H1 (cell line): Measurements from ENCODE around the gene BLMH. TPM values are rescaled to one million over a fixed set of nuclear protein-coding genes. Genes with fewer than 3 reads are reported as not detected.

Source experiments
- CTCF ChIA-PET: fragments of 300-600 bp; sonication (Branson Sonifier 250); formaldehyde crosslinking; loops from one replicate; lab custom pipeline; 2021; ENCODE audit not compliant: partially characterized antibody; lab: Charles Lee
- POLR2A ChIA-PET: fragments of 300-600 bp; sonication (Branson Sonifier 250); formaldehyde crosslinking; loops from one replicate; lab custom pipeline; 2021; ENCODE audit warnings: inconsistent platforms; ENCODE audit not compliant: partially characterized antibody; lab: Charles Lee
- DNase-seq, 2 experiments: peaks; one replicate each; pipeline versions ENCODE4 v3.0.0 to v3.0.0-alpha.2; 2010 to 2022; ENCODE audit warnings: low spot score in 2 of 2, low read depth in 1 of 2, mixed read lengths in 1 of 2
- FAIRE-seq: peaks from 2 replicates; lab custom pipeline; 2011; peaks lifted over from hg19 to GRCh38; lab: Jason Lieb, UNC
- H2AFZ ChIP-seq: 2 replicates; pipeline ENCODE4 v1.8.1; 2012; ENCODE audit warnings: low read length, inconsistent platforms
- H2AK5ac ChIP-seq: 2 replicates; pipeline ENCODE4 v1.6.1; 2013; ENCODE audit warnings: low read depth, low read length
- H2BK120ac ChIP-seq: replicated peaks from 2 replicates; pipeline ENCODE3; 2013; ENCODE audit warnings: low read depth, low read length, inconsistent platforms
- H2BK12ac ChIP-seq: 2 replicates; pipeline ENCODE4 v1.6.1; 2013; ENCODE audit warnings: low read depth, low read length
- H2BK15ac ChIP-seq: 2 replicates; pipeline ENCODE4 v1.6.1; 2013; ENCODE audit warnings: low read length
- H2BK20ac ChIP-seq: 2 replicates; pipeline ENCODE4 v1.6.1; 2013; ENCODE audit warnings: low read length
- H2BK5ac ChIP-seq: 2 replicates; pipeline ENCODE4 v1.6.1; 2013; ENCODE audit warnings: low read depth, low read length
- H3K14ac ChIP-seq: 2 replicates; pipeline ENCODE4 v1.6.1; 2013; ENCODE audit warnings: inconsistent platforms; ENCODE audit not compliant: insufficient read length
- H3K18ac ChIP-seq: 2 replicates; pipeline ENCODE4 v1.6.1; 2013; ENCODE audit warnings: low read length; ENCODE audit errors: extremely low read depth
- H3K23ac ChIP-seq: 2 replicates; pipeline ENCODE4 v1.6.1; 2013; ENCODE audit warnings: inconsistent platforms; ENCODE audit not compliant: insufficient read length
- H3K23me2 ChIP-seq: 2 replicates; pipeline ENCODE4 v1.6.1; 2013; ENCODE audit warnings: low read depth, low read length
- H3K27ac ChIP-seq: 2 replicates; pipeline ENCODE4 v1.6.1; 2011; ENCODE audit warnings: low read depth, low read length, inconsistent platforms
- H3K27me3 ChIP-seq, 4 experiments: replicated peaks in 1 of 4; 1 replicate in 1 of 4; 2 replicates in 3 of 4; pipeline versions ENCODE4 v1.6.1 to v1.8.1; 2011 to 2013; ENCODE audit warnings: low read length in 3 of 4, mild to moderate bottlenecking in 3 of 4, inconsistent platforms in 2 of 4, mixed read lengths in 2 of 4, moderate library complexity in 1 of 4; ENCODE audit not compliant: control insufficient read depth in 3 of 4, insufficient read depth in 3 of 4; ENCODE audit errors: extremely low read depth in 1 of 4
- H3K36me3 ChIP-seq, 4 experiments: 2 replicates each; pipeline versions ENCODE4 v1.6.1 to v1.8.1; 2011 to 2013; ENCODE audit warnings: mild to moderate bottlenecking in 4 of 4, low read length in 3 of 4, moderate library complexity in 2 of 4, control low read depth in 1 of 4, inconsistent platforms in 1 of 4; ENCODE audit not compliant: insufficient read depth in 4 of 4, control insufficient read depth in 2 of 4
- H3K4ac ChIP-seq: replicated peaks from 2 replicates; pipeline ENCODE3; 2013; ENCODE audit warnings: low read length, low read depth, mixed read lengths, inconsistent platforms; ENCODE audit not compliant: insufficient read length
- H3K4me1 ChIP-seq, 4 experiments: replicated peaks in 1 of 4; 1 replicate in 1 of 4; 2 replicates in 3 of 4; pipeline versions ENCODE4 v1.6.1 to v1.8.1; 2011 to 2013; ENCODE audit warnings: low read length in 3 of 4, inconsistent platforms in 2 of 4, mixed read lengths in 1 of 4; ENCODE audit not compliant: insufficient read depth in 4 of 4, control insufficient read depth in 3 of 4
- H3K4me2 ChIP-seq, 2 experiments: 2 replicates each; pipeline versions ENCODE4 v1.6.1 to v1.8.1; 2011 to 2013; ENCODE audit warnings: low read depth in 2 of 2, low read length in 2 of 2, control low read depth in 1 of 2, inconsistent platforms in 1 of 2, mild to moderate bottlenecking in 1 of 2; ENCODE audit not compliant: insufficient read depth in 1 of 2
- H3K4me3 ChIP-seq, 4 experiments: fragments of 200-600, 300-600 bp in 1 of 4; sonication (generic), shearing (Covaris generic), sonication (Bioruptor Twin) in 1 of 4; 2 replicates each; pipeline versions ENCODE4 v1.5.1 to v1.8.1; 2011 to 2016; ENCODE audit warnings: low read length in 4 of 4, low read depth in 3 of 4, control low read depth in 2 of 4, inconsistent platforms in 2 of 4, mild to moderate bottlenecking in 2 of 4, mixed read lengths in 1 of 4, moderate library complexity in 1 of 4; ENCODE audit not compliant: insufficient read depth in 2 of 4; ENCODE audit errors: extremely low read depth in 1 of 4
- H3K56ac ChIP-seq: replicated peaks from 2 replicates; pipeline ENCODE3; 2013; ENCODE audit warnings: low read depth, mild to moderate bottlenecking, mixed read lengths, low read length, inconsistent platforms; ENCODE audit not compliant: insufficient read length
- H3K79me1 ChIP-seq: 2 replicates; pipeline ENCODE4 v1.6.1; 2013; ENCODE audit warnings: low read depth, low read length, control low read depth
- H3K79me2 ChIP-seq, 2 experiments: 2 replicates each; pipeline versions ENCODE4 v1.6.1 to v1.8.1; 2012 to 2013; ENCODE audit warnings: low read length in 2 of 2, mild to moderate bottlenecking in 2 of 2, inconsistent platforms in 1 of 2; ENCODE audit not compliant: insufficient read depth in 2 of 2, control insufficient read depth in 1 of 2
- H3K9ac ChIP-seq, 4 experiments: replicated peaks in 1 of 4; 1 replicate in 1 of 4; 2 replicates in 3 of 4; pipeline versions ENCODE4 v1.6.1 to v1.8.1; 2011 to 2013; ENCODE audit warnings: low read depth in 3 of 4, low read length in 3 of 4, control low read depth in 2 of 4, mild to moderate bottlenecking in 2 of 4, moderate library complexity in 2 of 4, inconsistent platforms in 1 of 4; ENCODE audit errors: extremely low read depth in 1 of 4
- H3K9me3 ChIP-seq, 2 experiments: 2 replicates each; pipeline versions ENCODE4 v1.6.1 to v1.8.1; 2012 to 2013; ENCODE audit warnings: mild to moderate bottlenecking in 2 of 2, moderate library complexity in 2 of 2, control low read depth in 1 of 2, inconsistent platforms in 1 of 2, low read depth in 1 of 2, low read length in 1 of 2, mixed read lengths in 1 of 2; ENCODE audit not compliant: insufficient read depth in 2 of 2
- H4K20me1 ChIP-seq, 2 experiments: replicated peaks in 1 of 2; 2 replicates each; pipeline versions ENCODE3 to v1.8.1; 2011 to 2013; ENCODE audit warnings: inconsistent platforms in 2 of 2, low read length in 2 of 2, mild to moderate bottlenecking in 1 of 2; ENCODE audit not compliant: insufficient read depth in 2 of 2, control insufficient read depth in 1 of 2
- H4K5ac ChIP-seq: 2 replicates; pipeline ENCODE4 v1.6.1; 2013; ENCODE audit warnings: low read length, low read depth, mixed read lengths, inconsistent platforms; ENCODE audit not compliant: insufficient read length
- H4K8ac ChIP-seq: 2 replicates; pipeline ENCODE4 v1.8.0; 2013; ENCODE audit warnings: mild to moderate bottlenecking, moderate library complexity, low read length, inconsistent platforms; ENCODE audit not compliant: insufficient read depth; ENCODE audit errors: extremely low read depth
- H4K91ac ChIP-seq: replicated peaks from 2 replicates; pipeline ENCODE3; 2013; ENCODE audit warnings: low read length, mixed read lengths, inconsistent platforms; ENCODE audit not compliant: insufficient read length
- BCL11A ChIP-seq, 2 experiments: IDR thresholded peaks; one replicate each; pipeline ENCODE4 v1.6.1; 2011; ENCODE audit warnings: low read depth in 2 of 2, low read length in 2 of 2, mild to moderate bottlenecking in 2 of 2
- FOSL1 ChIP-seq: IDR thresholded peaks from 2 replicates; pipeline ENCODE4 v1.6.1; 2011; ENCODE audit warnings: mild to moderate bottlenecking, low read depth, low read length, moderate library complexity; ENCODE audit not compliant: insufficient read depth
- JUN ChIP-seq: IDR thresholded peaks from 2 replicates; pipeline ENCODE4 v1.6.1; 2011; ENCODE audit warnings: low read depth, mild to moderate bottlenecking, improper control_type of control experiment, low read length
- RXRA ChIP-seq: IDR thresholded peaks from 2 replicates; pipeline ENCODE4 v1.6.1; 2011; ENCODE audit warnings: low read depth, mild to moderate bottlenecking, low read length, moderate library complexity; ENCODE audit not compliant: insufficient read depth
- ZNF274 ChIP-seq: IDR thresholded peaks from 2 replicates; pipeline ENCODE4 v1.7.0; 2012; ENCODE audit warnings: low read length, borderline replicate concordance; ENCODE audit errors: extremely low read depth
- WGBS, 2 experiments: shearing (Covaris generic) in 1 of 2; methylation state at CpG; one replicate each; pipeline versions ENCODE4 v1.1.6 to v1.1.7; 2013 to 2015; ENCODE audit warnings: low lambda C conversion rate in 2 of 2, mixed read lengths in 2 of 2, inconsistent platforms in 1 of 2, low coverage in 1 of 2, missing lambda C conversion rate in 1 of 2; ENCODE audit not compliant: insufficient replicate concordance in 2 of 2, insufficient coverage in 1 of 2, insufficient read length in 1 of 2; ENCODE audit errors: extremely low coverage in 1 of 2, missing lambda C conversion rate in 1 of 2; 5-methylcytosine and 5-hydroxymethylcytosine counted together
- polyA plus RNA-seq, 7 experiments: library from polyadenylated mRNA; depleted of rRNA in 3 of 7; stranded (reverse) in 5 of 7; unstranded in 2 of 7; fragments of >200 nt in 5 of 7; fragments of 200-250 nt in 2 of 7; gene quantifications; 1 replicate in 5 of 7; 2 replicates in 1 of 7; 4 replicates in 1 of 7; pipeline versions ENCODE4 v1.2.1 to v1.2.3, GENCODE V29; 2011 to 2013; ENCODE audit warnings: missing spikeins in 2 of 7, mixed read lengths in 2 of 7
- total RNA-seq: library from RNA; stranded (reverse); fragmentation: NEBNext Ultra II Directional; extraction: Animal tissue kit (Norgen Biotek cat#: 25700); gene quantifications from 2 replicates; pipeline ENCODE4 v1.2.1, GENCODE V29; 2021
- TF ChIP-seq, protein P1 (sequence below), 3 experiments: IDR thresholded peaks; 1 replicate in 2 of 3; 2 replicates in 1 of 3; pipeline versions ENCODE4 v1.5.1 to v1.6.1; 2011; ENCODE audit warnings: low read length in 3 of 3, mild to moderate bottlenecking in 3 of 3, inconsistent platforms in 2 of 3, low read depth in 1 of 3, moderate library complexity in 1 of 3; ENCODE audit not compliant: insufficient read depth in 1 of 3; ENCODE audit errors: control extremely low read depth in 1 of 3
- TF ChIP-seq, protein P2 (sequence below): IDR thresholded peaks from 2 replicates; pipeline ENCODE4 v1.6.1; 2012; ENCODE audit warnings: inconsistent platforms
- TF ChIP-seq, protein P3 (sequence below): IDR thresholded peaks from 2 replicates; pipeline ENCODE4 v1.6.1; 2011; ENCODE audit warnings: low read length, improper control_type of control experiment
- TF ChIP-seq, protein P4 (sequence below): IDR thresholded peaks from 2 replicates; pipeline ENCODE4 v1.6.1; 2011; ENCODE audit warnings: low read depth, mild to moderate bottlenecking, low read length; ENCODE audit not compliant: insufficient read depth

Gene BLMH
- total and polyA plus RNA-seq, 2 of the 8 experiments (the other 6 are each of a cell fraction or from before 2014, with no cell fraction given): 18.2 to 74.3 TPM

DNA sequence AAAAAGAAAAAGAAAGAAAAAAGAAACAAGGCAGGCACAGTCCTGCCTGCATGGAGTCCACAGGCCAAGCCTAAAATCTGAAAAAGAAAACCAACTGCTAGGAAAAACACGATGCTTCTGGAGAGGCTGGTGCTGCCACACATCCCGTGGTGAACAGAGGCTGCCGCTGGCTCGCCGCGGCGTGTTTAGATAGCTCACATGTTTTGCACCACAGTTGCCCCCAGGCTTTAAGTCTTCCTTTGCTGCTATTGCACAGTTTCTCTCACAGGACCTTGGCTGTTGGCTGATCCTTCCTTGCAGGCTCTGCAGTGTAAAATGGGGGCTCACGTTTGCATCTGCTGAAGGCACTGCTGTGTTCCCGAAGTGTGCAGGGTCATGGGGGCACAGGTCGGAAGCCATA is 64.9 kb downstream of the BLMH start:
- no peak for DNase-seq
- Histone ChIP-seq H2BK12ac (no peak overlapping the region), H3K18ac (no peak overlapping the region), H3K23me2 (no peaks in the 10 kb centered on the region), H2BK5ac (no peak overlapping the region), H4K8ac (no peak overlapping the region), H3K4me3 (no peak overlapping the region), H3K9ac (no peak overlapping the region), H3K23ac (no peak overlapping the region), H4K5ac (no peak overlapping the region), H3K79me2 (no peaks in the 10 kb centered on the region), H3K56ac (no peak overlapping the region), H3K79me1 (no peaks in the 10 kb centered on the region), H3K4me1 (peaks cover 0 to 2% (median 0%) of the 10 kb centered on the region in 4 experiments; a peak in 2 of 7 replicates), H3K4me2 (no peak overlapping the region), H3K27ac (no peak overlapping the region), H2BK15ac (no peak overlapping the region), H2AFZ (no peak overlapping the region), H3K14ac (no peak overlapping the region), H3K36me3 (no peaks in the 10 kb centered on the region), H2AK5ac (no peak overlapping the region), H3K27me3 (no peaks in the 10 kb centered on the region), H2BK20ac (no peak overlapping the region), H2BK120ac (no peak overlapping the region), H3K4ac (no peak overlapping the region), H3K9me3 (no peaks in the 10 kb centered on the region), H4K20me1 (no peaks in the 10 kb centered on the region), H4K91ac (no peak overlapping the region)
- ChIA-PET POLR2A (no interaction called here), CTCF (no interaction called here)
- no peak for FAIRE-seq
- WGBS, 2 experiments: 91% methylated on average over 10 of the region's 10 CpGs; no CpG with 5 or more reads in 1 of the 2 experiments
- TF ChIP-seq ZNF274: no peak
- TF ChIP-seq, protein P1, sequence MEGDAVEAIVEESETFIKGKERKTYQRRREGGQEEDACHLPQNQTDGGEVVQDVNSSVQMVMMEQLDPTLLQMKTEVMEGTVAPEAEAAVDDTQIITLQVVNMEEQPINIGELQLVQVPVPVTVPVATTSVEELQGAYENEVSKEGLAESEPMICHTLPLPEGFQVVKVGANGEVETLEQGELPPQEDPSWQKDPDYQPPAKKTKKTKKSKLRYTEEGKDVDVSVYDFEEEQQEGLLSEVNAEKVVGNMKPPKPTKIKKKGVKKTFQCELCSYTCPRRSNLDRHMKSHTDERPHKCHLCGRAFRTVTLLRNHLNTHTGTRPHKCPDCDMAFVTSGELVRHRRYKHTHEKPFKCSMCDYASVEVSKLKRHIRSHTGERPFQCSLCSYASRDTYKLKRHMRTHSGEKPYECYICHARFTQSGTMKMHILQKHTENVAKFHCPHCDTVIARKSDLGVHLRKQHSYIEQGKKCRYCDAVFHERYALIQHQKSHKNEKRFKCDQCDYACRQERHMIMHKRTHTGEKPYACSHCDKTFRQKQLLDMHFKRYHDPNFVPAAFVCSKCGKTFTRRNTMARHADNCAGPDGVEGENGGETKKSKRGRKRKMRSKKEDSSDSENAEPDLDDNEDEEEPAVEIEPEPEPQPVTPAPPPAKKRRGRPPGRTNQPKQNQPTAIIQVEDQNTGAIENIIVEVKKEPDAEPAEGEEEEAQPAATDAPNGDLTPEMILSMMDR (IDR thresholded peaks at IDR 0.05; ENCODE audit: control extremely low read depth in 1 of 3, insufficient read depth in 1 of 3, low read depth in 1 of 3, low read length in 3 of 3): no peak
- TF ChIP-seq BCL11A (IDR thresholded peaks at IDR 0.05; ENCODE audit: low read depth in 2 of 2, low read length in 2 of 2): no peak
- TF ChIP-seq, protein P2, sequence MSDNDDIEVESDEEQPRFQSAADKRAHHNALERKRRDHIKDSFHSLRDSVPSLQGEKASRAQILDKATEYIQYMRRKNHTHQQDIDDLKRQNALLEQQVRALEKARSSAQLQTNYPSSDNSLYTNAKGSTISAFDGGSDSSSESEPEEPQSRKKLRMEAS: no peak
- TF ChIP-seq FOSL1: no peak
- TF ChIP-seq, protein P3, sequence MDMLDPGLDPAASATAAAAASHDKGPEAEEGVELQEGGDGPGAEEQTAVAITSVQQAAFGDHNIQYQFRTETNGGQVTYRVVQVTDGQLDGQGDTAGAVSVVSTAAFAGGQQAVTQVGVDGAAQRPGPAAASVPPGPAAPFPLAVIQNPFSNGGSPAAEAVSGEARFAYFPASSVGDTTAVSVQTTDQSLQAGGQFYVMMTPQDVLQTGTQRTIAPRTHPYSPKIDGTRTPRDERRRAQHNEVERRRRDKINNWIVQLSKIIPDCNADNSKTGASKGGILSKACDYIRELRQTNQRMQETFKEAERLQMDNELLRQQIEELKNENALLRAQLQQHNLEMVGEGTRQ: no peak
- TF ChIP-seq RXRA: no peak
- no peak for TF ChIP-seq JUN
- TF ChIP-seq, protein P4, sequence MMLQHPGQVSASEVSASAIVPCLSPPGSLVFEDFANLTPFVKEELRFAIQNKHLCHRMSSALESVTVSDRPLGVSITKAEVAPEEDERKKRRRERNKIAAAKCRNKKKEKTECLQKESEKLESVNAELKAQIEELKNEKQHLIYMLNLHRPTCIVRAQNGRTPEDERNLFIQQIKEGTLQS: no peak
